ENCODE measurements around the gene NTPCR. TPM values are rescaled to one million over a fixed set of nuclear protein-coding genes. Genes with fewer than 3 reads are reported as not detected.

NTPCR gene
- 31.2 TPM for total RNA-seq

GRCh38 chr1:232950197-232951176, at the start of gene NTPCR:
Gene NTPCR (plus strand): TSS chr1:232950611. CDS start chr1:232950711, 100 bp downstream.

Other genes starting within 250 kb of the NTPCR start
- gene MAP10, start 145.2 kb upstream of the NTPCR start, total RNA-seq = 4.6 TPM

Data from camera-type eye (tissue), 1 donor.